Loucy (cell line): ENCODE results near the gene AMBRA1.

Source experiments
- H2AFZ ChIP-seq: fragments of 200-600 bp; sonication (generic); 2 replicates; pipeline ENCODE4 v1.6.0; 2016; ENCODE audit warnings: antibody characterized with exemption, mild to moderate bottlenecking, low read length, moderate library complexity
- H3F3A ChIP-seq: fragments of 200-600 bp; 2 replicates; pipeline ENCODE4 v1.6.0; 2016; ENCODE audit warnings: antibody characterized with exemption, low read depth, mild to moderate bottlenecking
- H3K27me3 ChIP-seq: fragments of 200-600 bp; sonication (generic); 2 replicates; pipeline ENCODE4 v1.6.1; 2014; ENCODE audit warnings: low read length, mild to moderate bottlenecking; ENCODE audit not compliant: insufficient read depth, poor library complexity, severe bottlenecking
- H3K36me3 ChIP-seq: fragments of 200-600 bp; sonication (generic); 2 replicates; pipeline ENCODE4 v1.6.1; 2016; ENCODE audit warnings: low read length; ENCODE audit not compliant: insufficient read depth
- H3K4me1 ChIP-seq: fragments of 200-600 bp; sonication (generic); 2 replicates; pipeline ENCODE4 v1.5.1; 2014; ENCODE audit warnings: low read length, mild to moderate bottlenecking; ENCODE audit not compliant: insufficient read depth, poor library complexity, severe bottlenecking
- H3K4me2 ChIP-seq: fragments of 200-600 bp; sonication (generic); 2 replicates; pipeline ENCODE4 v1.6.0; 2014; ENCODE audit warnings: antibody characterized with exemption, low read length, low read depth, mild to moderate bottlenecking; ENCODE audit not compliant: poor library complexity, severe bottlenecking
- H3K4me3 ChIP-seq: fragments of 200-600 bp; sonication (generic); 2 replicates; pipeline ENCODE4 v1.5.1; 2014; ENCODE audit warnings: low read length, mild to moderate bottlenecking, mixed read lengths; ENCODE audit not compliant: poor library complexity, severe bottlenecking
- H3K79me2 ChIP-seq: fragments of 200-600 bp; sonication (generic); 2 replicates; pipeline ENCODE4 v1.6.1; 2014; ENCODE audit warnings: low read length; ENCODE audit not compliant: insufficient read depth
- H3K9ac ChIP-seq: fragments of 200-600 bp; sonication (generic); 2 replicates; pipeline ENCODE4 v1.6.0; 2014; ENCODE audit warnings: mild to moderate bottlenecking, low read depth, low read length, moderate library complexity; ENCODE audit not compliant: poor library complexity, severe bottlenecking
- H3K9me2 ChIP-seq: fragments of 200-600 bp; sonication (generic); replicated peaks from 2 replicates; pipeline ENCODE4 v1.6.1; 2016; ENCODE audit warnings: low read depth, low read length, mixed read lengths
- H3K9me3 ChIP-seq: fragments of 200-600 bp; sonication (generic); 2 replicates; pipeline ENCODE4 v1.6.1; 2014; ENCODE audit warnings: mild to moderate bottlenecking, antibody characterized with exemption, low read length, low read depth; ENCODE audit not compliant: insufficient read depth
- H4K20me1 ChIP-seq: fragments of 200-600 bp; sonication (generic); 2 replicates; pipeline ENCODE4 v1.6.0; 2014; ENCODE audit warnings: antibody characterized with exemption, low read length, mild to moderate bottlenecking; ENCODE audit not compliant: insufficient read depth, poor library complexity, severe bottlenecking
- CTCF ChIP-seq: fragments of 200-600 bp; sonication (generic); conservative IDR thresholded peaks from 2 replicates; pipeline ENCODE4 v1.5.1; 2014; ENCODE audit warnings: mild to moderate bottlenecking, antibody characterized with exemption, low read length
- EZH2phosphoT487 ChIP-seq: fragments of 200-600 bp; IDR thresholded peaks from 2 replicates; pipeline ENCODE4 v1.6.1; 2018; ENCODE audit warnings: antibody characterized with exemption, mild to moderate bottlenecking, moderate library complexity, borderline replicate concordance

AMBRA1 gene

GRCh38 chr11:46541593-46542371 is 52.0 kb downstream of the AMBRA1 start:
- no peak overlapping the region for H3K9ac ChIP-seq
- no peaks in the 10 kb centered on the region for H3K9me3 ChIP-seq
- H3K9me2 ChIP-seq, result no peaks in the 10 kb centered on the region
- no peaks in the 10 kb centered on the region for H3K4me1 ChIP-seq
- H3K4me3 ChIP-seq, result no peak overlapping the region
- H3F3A ChIP-seq, result no peaks in the 10 kb centered on the region
- peaks cover 8% of the 10 kb centered on the region for H4K20me1 ChIP-seq
- peaks cover 9% of the 10 kb centered on the region for H3K79me2 ChIP-seq
- no peaks in the 10 kb centered on the region for H3K27me3 ChIP-seq
- H2AFZ ChIP-seq, result no peak overlapping the region
- no peak overlapping the region for H3K4me2 ChIP-seq
- no peak for TF ChIP-seq EZH2phosphoT487
- TF ChIP-seq CTCF, result no peak
- peaks cover 66% of the 10 kb centered on the region for H3K36me3 ChIP-seq

GRCh38 chr11:46540807-46541206 is 53.0 kb downstream of the AMBRA1 start:
- Histone ChIP-seq H3K9me3 (no peaks in the 10 kb centered on the region), H3K79me2 (peaks cover 19% of the 10 kb centered on the region), H4K20me1 (peaks cover 17% of the 10 kb centered on the region), H3K4me2 (no peak overlapping the region), H3K4me1 (no peaks in the 10 kb centered on the region), H3K4me3 (no peak overlapping the region), H3K9me2 (no peaks in the 10 kb centered on the region), H3F3A (no peaks in the 10 kb centered on the region), H2AFZ (no peak overlapping the region), H3K9ac (no peak overlapping the region), H3K27me3 (no peaks in the 10 kb centered on the region), H3K36me3 (peaks cover 57% of the 10 kb centered on the region; the same call in 1 of the 2 replicates)
- no peak for TF ChIP-seq EZH2phosphoT487
- no peak for TF ChIP-seq CTCF

- Histone ChIP-seq H3K27me3 (no peaks in the 10 kb centered on the region), H3K9ac (no peak overlapping the region), H3K36me3 (peaks cover 28% of the 10 kb centered on the region; the same call in 1 of the 2 replicates), H3K79me2 (peaks cover 46% of the 10 kb centered on the region), H3F3A (no peaks in the 10 kb centered on the region), H3K4me3 (no peak overlapping the region), H3K9me3 (no peaks in the 10 kb centered on the region), H3K4me2 (no peak overlapping the region), H3K9me2 (no peaks in the 10 kb centered on the region), H3K4me1 (no peaks in the 10 kb centered on the region), H2AFZ (no peak overlapping the region), H4K20me1 (peaks cover 23% of the 10 kb centered on the region)
- peak; percentile 95 for TF ChIP-seq CTCF
- TF ChIP-seq EZH2phosphoT487, result no peak
Observed at GRCh38 chr11:46537537-46538295, 56.1 kb downstream of the AMBRA1 start.
